AG04449 (cell line): ENCODE measurements around the gene AMBRA1.

Experiments used
- CTCF ChIA-PET: fragments of 350-600 bp; formaldehyde crosslinking; extraction: SDS; loops from one replicate; lab custom pipeline; 2021; ENCODE audit warnings: antibody characterized with exemption; lab: Yijun Ruan, JAX
- POLR2A ChIA-PET: fragments of 400-600, 350-600 bp; formaldehyde crosslinking; extraction: SDS; loops from one replicate; lab custom pipeline; 2020; ENCODE audit warnings: antibody characterized with exemption, inconsistent platforms; lab: Yijun Ruan, JAX
- DNase-seq: peaks from one replicate; pipeline ENCODE4 v3.0.0-alpha.2; 2010; ENCODE audit warnings: low read depth, low spot score
- H3K4me3 ChIP-seq: 2 replicates; pipeline ENCODE4 v1.5.1; 2011; ENCODE audit warnings: low read depth, mild to moderate bottlenecking, control low read depth, low read length
- CTCF ChIP-seq: IDR thresholded peaks from one replicate; pipeline ENCODE4 v1.5.1; 2011; ENCODE audit warnings: mild to moderate bottlenecking, moderate library complexity, low read length, control low read depth, inconsistent platforms; ENCODE audit not compliant: insufficient read depth; ENCODE audit errors: missing control alignments

AMBRA1 gene

GRCh38 chr11:46370253-46370652, 223.6 kb downstream of the AMBRA1 start:
- no peak for TF ChIP-seq CTCF
- no peak for DNase-seq
- POLR2A ChIA-PET: interaction anchor here (0.6 kb wide), 1 partner anchor 155 kb away, joined by 3 read pairs; no protein-coding TSS in a partner anchor
- H3K4me3 ChIP-seq: no peak overlapping the region
- CTCF ChIA-PET: interaction anchor here (0.9 to 27.5 kb wide), 10 partner anchors 8 to 254 kb away, joined by 3 to 498 read pairs (median 9); partner anchors contain the start of gene DGKZ

GRCh38 chr11:46369458-46370152, 224.2 kb downstream of the AMBRA1 start:
- ChIA-PET CTCF (interaction anchor here (0.9 to 27.5 kb wide), 15 partner anchors 8 to 255 kb away, joined by 3 to 498 read pairs (median 5); partner anchors contain the start of gene DGKZ), POLR2A (interaction anchor here (0.7 kb wide), 1 partner anchor 278 kb away, joined by 5 read pairs; no protein-coding TSS in a partner anchor)
- DNase-seq: no peak
- no peak overlapping the region for H3K4me3 ChIP-seq
- peak; percentile 99 for TF ChIP-seq CTCF

GRCh38 chr11:46367916-46368267, 225.9 kb downstream of the AMBRA1 start:
- no peak overlapping the region for H3K4me3 ChIP-seq
- CTCF ChIA-PET: interaction anchor here (0.7 to 27.5 kb wide), 24 partner anchors 10 to 595 kb away, joined by 3 to 498 read pairs (median 4); partner anchors contain the start of genes ATG13 and DGKZ
- POLR2A ChIA-PET: no interaction called here
- no peak for TF ChIP-seq CTCF
- no peak for DNase-seq

GRCh38 chr11:46367244-46367915, 226.4 kb downstream of the AMBRA1 start:
- peak; percentile 89 for TF ChIP-seq CTCF
- no peak overlapping the region for H3K4me3 ChIP-seq
- DNase-seq: no peak
- ChIA-PET CTCF (interaction anchor here (0.6 to 27.5 kb wide), 27 partner anchors 9 to 320 kb away, joined by 3 to 498 read pairs (median 4); partner anchors contain the start of genes ATG13, CREB3L1 and DGKZ), POLR2A (no interaction called here)

- no peak for DNase-seq
- CTCF ChIA-PET: interaction anchor here (0.6 to 27.5 kb wide), 14 partner anchors 10 to 639 kb away, joined by 3 to 498 read pairs (median 4); partner anchors contain the start of genes CREB3L1 and DGKZ
- POLR2A ChIA-PET: no interaction called here
- TF ChIP-seq CTCF: no peak
- no peak overlapping the region for H3K4me3 ChIP-seq
Observed at GRCh38 chr11:46366661-46367161, 227.1 kb downstream of the AMBRA1 start.
